Dorsolateral prefrontal cortex (tissue), 118 donors: ENCODE results near the gene RNF151. TPM values are rescaled to one million over a fixed set of nuclear protein-coding genes. Genes with fewer than 3 reads are reported as not detected.

Experiments
- total RNA-seq, 120 experiments: library from RNA; stranded (reverse); gene quantifications; one replicate each; pipeline versions ENCODE4 v1.2.3 to v1.2.4, GENCODE V29; 2022

RNF151 gene
- total RNA-seq, 120 experiments from 2014 or later = 0.71 TPM; not detected in 119

Other genes starting within 250 kb of the RNF151 start
- 10 to 100 TPM; 39.2 to 88.9 (median 58.5) TPM for gene NME3, start 195.3 kb upstream of the RNF151 start, total RNA-seq
- 10 to 100 TPM; 12.6 to 44.4 (median 21.7) TPM for gene EME2, start 194.0 kb upstream of the RNF151 start, total RNA-seq
- 10 to 100 TPM; 37.4 to 77.9 (median 58.6) TPM for gene MRPS34, start 193.7 kb upstream of the RNF151 start, total RNA-seq
- 10 to 100 TPM; 34.3 to 62.3 (median 48.9) TPM for gene SPSB3, start 184.3 kb upstream of the RNF151 start, total RNA-seq
- 10 to 100 TPM; 29.7 to 55.7 (median 39.2) TPM for gene NUBP2, start 183.9 kb upstream of the RNF151 start, total RNA-seq
- 1 to 10 TPM in 79 of 120 experiments, under 1 TPM in 40, not detected in 1; 0.27 to 3.7 (median 1.2) TPM for gene IGFALS, start 173.2 kb upstream of the RNF151 start, total RNA-seq
- gene HAGH, start 140.0 kb upstream of the RNF151 start, total RNA-seq = 100 to 1,000 TPM in 118 of 120 experiments, 10 to 100 TPM in 2; 85.9 to 195 (median 142) TPM
- gene FAHD1, start 139.7 kb upstream of the RNF151 start, total RNA-seq = 10 to 100 TPM; 13.0 to 36.9 (median 23.5) TPM
- gene MEIOB, start 94.7 kb upstream of the RNF151 start, total RNA-seq = 1 to 10 TPM in 17 of 120 experiments, under 1 TPM in 37, not detected in 66; 0.25 to 2.3 (median 0.82) TPM
- not detected for gene HS3ST6, start 48.4 kb upstream of the RNF151 start, total RNA-seq
- 10 to 100 TPM in 109 of 120 experiments, 1 to 10 TPM in 11; 8.3 to 30.9 (median 14.0) TPM for gene MSRB1, start 23.7 kb upstream of the RNF151 start, total RNA-seq
- under 1 TPM in 1 of 120 experiments, not detected in 119; 0.28 TPM for gene RPL3L, start 12.2 kb upstream of the RNF151 start, total RNA-seq
- 100 to 1,000 TPM in 106 of 120 experiments, 10 to 100 TPM in 14; 74.8 to 178 (median 131) TPM for gene NDUFB10, start 7.3 kb upstream of the RNF151 start, total RNA-seq
- 100 to 1,000 TPM; 252 to 559 (median 351) TPM for gene RPS2, start 2.0 kb upstream of the RNF151 start, total RNA-seq
- 10 to 100 TPM; 13.8 to 38.7 (median 23.1) TPM for gene TBL3, start 5.2 kb downstream of the RNF151 start, total RNA-seq
- gene NOXO1, start 14.6 kb downstream of the RNF151 start, total RNA-seq = 1 to 10 TPM in 99 of 120 experiments, under 1 TPM in 18, not detected in 3; 0.52 to 4.8 (median 1.7) TPM
- gene GFER, start 17.3 kb downstream of the RNF151 start, total RNA-seq = 10 to 100 TPM; 14.2 to 39.2 (median 21.8) TPM
- 100 to 1,000 TPM in 115 of 120 experiments, 10 to 100 TPM in 5; 51.9 to 210 (median 145) TPM for gene SYNGR3, start 23.1 kb downstream of the RNF151 start, total RNA-seq
- gene ZNF598, start 43.0 kb downstream of the RNF151 start, total RNA-seq = 10 to 100 TPM; 16.4 to 45.4 (median 29.2) TPM
- gene NPW, start 52.9 kb downstream of the RNF151 start, total RNA-seq = 1 to 10 TPM in 45 of 120 experiments, under 1 TPM in 23, not detected in 52; 0.43 to 4.3 (median 1.1) TPM
- 100 to 1,000 TPM in 28 of 120 experiments, 10 to 100 TPM in 92; 46.4 to 200 (median 84.6) TPM for gene NHERF2, start 60.0 kb downstream of the RNF151 start, total RNA-seq
- gene NTHL1, start 81.0 kb downstream of the RNF151 start, total RNA-seq = 10 to 100 TPM; 12.2 to 41.4 (median 26.0) TPM
- gene TSC2, start 81.1 kb downstream of the RNF151 start, total RNA-seq = 100 to 1,000 TPM; 129 to 311 (median 193) TPM
- 100 to 1,000 TPM; 194 to 567 (median 327) TPM for gene PKD1, start 169.0 kb downstream of the RNF151 start, total RNA-seq
- gene RAB26, start 181.8 kb downstream of the RNF151 start, total RNA-seq = 10 to 100 TPM; 19.4 to 82.0 (median 54.8) TPM
- gene TRAF7, start 188.9 kb downstream of the RNF151 start, total RNA-seq = 10 to 100 TPM; 26.2 to 67.2 (median 41.0) TPM
- gene CASKIN1, start 229.7 kb downstream of the RNF151 start, total RNA-seq = 100 to 1,000 TPM in 111 of 120 experiments, 10 to 100 TPM in 9; 50.8 to 265 (median 149) TPM
- 10 to 100 TPM; 36.3 to 86.0 (median 59.4) TPM for gene MLST8, start 238.6 kb downstream of the RNF151 start, total RNA-seq
- 10 to 100 TPM in 119 of 120 experiments, 1 to 10 TPM in 1; 9.3 to 42.9 (median 24.0) TPM for gene BRICD5, start 244.0 kb downstream of the RNF151 start, total RNA-seq
- 10 to 100 TPM; 29.8 to 66.3 (median 45.6) TPM for gene PGP, start 248.0 kb downstream of the RNF151 start, total RNA-seq